Measurements from ENCODE around the gene ARHGAP15. TPM values are rescaled to one million over a fixed set of nuclear protein-coding genes. Genes with fewer than 3 reads are reported as not detected.

Gene ARHGAP15
- total and polyA plus RNA-seq, 8 donors, result 0.69 to 5.2 (median 1.5) TPM

DNA sequence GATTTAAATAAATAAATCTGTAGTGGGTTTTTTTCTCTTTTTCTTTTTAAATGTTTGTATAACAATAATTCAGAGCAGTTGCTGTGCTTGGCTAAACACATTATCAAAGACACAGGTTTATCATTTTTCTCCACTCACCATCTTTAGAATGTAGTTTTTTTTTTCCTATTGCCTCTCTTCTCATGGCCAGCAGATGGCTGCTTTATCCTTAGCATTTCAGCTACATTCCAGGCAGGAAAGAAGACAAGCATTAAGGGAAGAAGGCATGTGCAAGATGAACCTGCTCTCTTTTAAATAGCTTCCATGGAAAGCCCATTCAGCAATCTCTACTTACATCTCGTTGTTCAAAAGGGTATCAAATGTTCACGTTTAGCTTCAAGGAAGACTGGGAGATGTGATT lies 42.6 kb downstream of the ARHGAP15 start:
- Histone ChIP-seq H3K36me3 (no peaks in the 10 kb centered on the region), H3K27ac (no peak overlapping the region), H3K27me3 (no peaks in the 10 kb centered on the region), H3K9me3 (no peaks in the 10 kb centered on the region), H3K4me3 (no peak overlapping the region), H3K4me1 (no peaks in the 10 kb centered on the region)
- ATAC-seq (no peak), DNase-seq (no peak), FAIRE-seq (no peak)
- TF ChIP-seq, protein P1, sequence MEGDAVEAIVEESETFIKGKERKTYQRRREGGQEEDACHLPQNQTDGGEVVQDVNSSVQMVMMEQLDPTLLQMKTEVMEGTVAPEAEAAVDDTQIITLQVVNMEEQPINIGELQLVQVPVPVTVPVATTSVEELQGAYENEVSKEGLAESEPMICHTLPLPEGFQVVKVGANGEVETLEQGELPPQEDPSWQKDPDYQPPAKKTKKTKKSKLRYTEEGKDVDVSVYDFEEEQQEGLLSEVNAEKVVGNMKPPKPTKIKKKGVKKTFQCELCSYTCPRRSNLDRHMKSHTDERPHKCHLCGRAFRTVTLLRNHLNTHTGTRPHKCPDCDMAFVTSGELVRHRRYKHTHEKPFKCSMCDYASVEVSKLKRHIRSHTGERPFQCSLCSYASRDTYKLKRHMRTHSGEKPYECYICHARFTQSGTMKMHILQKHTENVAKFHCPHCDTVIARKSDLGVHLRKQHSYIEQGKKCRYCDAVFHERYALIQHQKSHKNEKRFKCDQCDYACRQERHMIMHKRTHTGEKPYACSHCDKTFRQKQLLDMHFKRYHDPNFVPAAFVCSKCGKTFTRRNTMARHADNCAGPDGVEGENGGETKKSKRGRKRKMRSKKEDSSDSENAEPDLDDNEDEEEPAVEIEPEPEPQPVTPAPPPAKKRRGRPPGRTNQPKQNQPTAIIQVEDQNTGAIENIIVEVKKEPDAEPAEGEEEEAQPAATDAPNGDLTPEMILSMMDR (IDR thresholded peaks at IDR 0.05), result no peak
- WGBS, 2 donors, result 23 to 33% methylated on average over 2 of the region's 2 CpGs
- intact Hi-C loops (cut with DNase I), result no loop called here

- TF ChIP-seq, protein P1 (IDR thresholded peaks at IDR 0.05), result no peak
- WGBS, 2 donors, result 86 to 90% methylated on average over 2 of the region's 2 CpGs
- intact Hi-C loops (cut with DNase I), result no loop called here
- Histone ChIP-seq H3K27me3 (no peaks in the 10 kb centered on the region), H3K9me3 (no peaks in the 10 kb centered on the region), H3K27ac (no peak overlapping the region), H3K4me1 (no peaks in the 10 kb centered on the region), H3K4me3 (no peak overlapping the region), H3K36me3 (no peaks in the 10 kb centered on the region)
- no peak for FAIRE-seq
- DNase-seq, result no peak
- ATAC-seq, result no peak
Observed at GRCh38 chr2:143175438-143175837, 46.2 kb downstream of the ARHGAP15 start.

DNA sequence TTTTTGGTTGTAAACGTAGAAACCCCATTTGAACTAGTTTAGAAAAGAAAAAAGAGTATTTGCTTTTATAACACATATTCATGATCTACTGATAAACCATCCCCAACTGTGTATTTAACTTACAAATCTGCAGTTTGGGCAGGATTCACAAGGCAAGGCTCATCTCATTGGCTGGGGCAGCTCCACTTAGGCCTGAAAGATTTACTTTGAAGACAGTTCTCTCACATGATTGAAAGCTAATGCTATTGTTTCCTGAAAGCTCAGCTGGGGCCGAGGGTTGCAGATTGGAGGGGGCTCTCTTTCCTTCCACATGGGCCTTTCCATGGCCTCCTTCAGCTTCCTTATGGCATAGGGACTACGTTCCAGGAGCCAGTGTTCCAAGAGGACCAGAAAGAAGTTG lies 47.4 kb downstream of the ARHGAP15 start:
- intact Hi-C loops (cut with DNase I), result no loop called here
- Histone ChIP-seq H3K27ac (no peak overlapping the region), H3K27me3 (no peaks in the 10 kb centered on the region), H3K9me3 (no peaks in the 10 kb centered on the region), H3K4me3 (no peak overlapping the region), H3K4me1 (no peaks in the 10 kb centered on the region), H3K36me3 (no peaks in the 10 kb centered on the region)
- ATAC-seq (no peak), DNase-seq (no peak), FAIRE-seq (no peak)
- 55 to 56% methylated on average over 3 of the region's 3 CpGs for WGBS, 2 donors
- TF ChIP-seq, protein P1 (IDR thresholded peaks at IDR 0.05), result no peak

- TF ChIP-seq, protein P1 (IDR thresholded peaks at IDR 0.05), result no peak
- no peak for ATAC-seq
- no peaks in the 10 kb centered on the region for H3K4me1 ChIP-seq
- intact Hi-C loops (cut with DNase I), result no loop called here
- H3K27me3 ChIP-seq, result no peaks in the 10 kb centered on the region
- FAIRE-seq, result no peak
- H3K9me3 ChIP-seq, result no peaks in the 10 kb centered on the region
- 66 to 69% methylated on average over 5 of the region's 5 CpGs for WGBS, 2 donors
- no peak for DNase-seq
- no peak overlapping the region for H3K4me3 ChIP-seq
- H3K36me3 ChIP-seq, result no peaks in the 10 kb centered on the region
- no peak overlapping the region for H3K27ac ChIP-seq
Observed at GRCh38 chr2:143177096-143177786, 48.0 kb downstream of the ARHGAP15 start.

GRCh38 chr2:143181494-143181893 lies 52.3 kb downstream of the ARHGAP15 start:
- intact Hi-C loops (cut with DNase I), result no loop called here
- Histone ChIP-seq H3K4me3 (no peak overlapping the region), H3K36me3 (no peaks in the 10 kb centered on the region), H3K27ac (no peak overlapping the region), H3K4me1 (no peaks in the 10 kb centered on the region), H3K27me3 (no peaks in the 10 kb centered on the region), H3K9me3 (no peaks in the 10 kb centered on the region)
- FAIRE-seq, result no peak
- DNase-seq, result no peak
- no peak for ATAC-seq
- TF ChIP-seq, protein P1 (IDR thresholded peaks at IDR 0.05), result no peak
